Measurements from ENCODE around the gene SHISA2. TPM values are rescaled to one million over a fixed set of nuclear protein-coding genes. Genes with fewer than 3 reads are reported as not detected.

SHISA2 gene
- total and polyA plus RNA-seq, 2 of the 13 experiments (the other 11 are each of a cell fraction or from before 2014, with no cell fraction given) = not detected

- no peaks in the 10 kb centered on the region for H3K36me3 ChIP-seq (replicated peaks in 1 of 2; ENCODE audit: control insufficient read depth in 1 of 2, insufficient read depth in 2 of 2, low read length in 2 of 2)
- ChIA-PET CTCF (ENCODE audit: low intra/inter-chr PET ratio, low total read pairs) (no interaction called here), POLR2A (no interaction called here)
- TF ChIP-seq ZBTB1 (CRISPR knock-in tag; IDR thresholded peaks at IDR 0.05; ENCODE audit: borderline replicate concordance) (no peak), SMAD1 (CRISPR knock-in tag; IDR thresholded peaks at IDR 0.05; ENCODE audit: borderline replicate concordance, low read depth) (no peak), ZNF569 (CRISPR knock-in tag; IDR thresholded peaks at IDR 0.05; ENCODE audit: borderline replicate concordance) (no peak), THYN1 (CRISPR knock-in tag; IDR thresholded peaks at IDR 0.05; ENCODE audit: borderline replicate concordance, low read depth) (no peak), RFX3 (CRISPR knock-in tag; IDR thresholded peaks at IDR 0.05) (no peak), PHF8 (CRISPR knock-in tag; IDR thresholded peaks at IDR 0.05) (no peak)
- BruUV-seq (replicated peaks) = no TSS peak
- DNase-seq (ENCODE audit: low spot score) = no peak
- H3K9ac ChIP-seq (ENCODE audit: insufficient read depth, low read depth, low read length) = no peak overlapping the region
- FAIRE-seq = no peak
- H3K4me1 ChIP-seq (ENCODE audit: insufficient read depth, low read length) = no peaks in the 10 kb centered on the region
- no peak for ATAC-seq
- H4K20me1 ChIP-seq (ENCODE audit: insufficient read depth, low read length) = no peaks in the 10 kb centered on the region
- peaks cover 0 to 19% of the 10 kb centered on the region in 2 experiments; a peak in 4 of 5 replicates for H3K27me3 ChIP-seq (ENCODE audit: control insufficient read depth in 1 of 2, insufficient read depth in 2 of 2, low read length in 2 of 2)
- H2AFZ ChIP-seq (ENCODE audit: low read length) = no peak overlapping the region
- H3K4me2 ChIP-seq (ENCODE audit: low read depth, low read length) = no peak overlapping the region
- no peak overlapping the region for H3K27ac ChIP-seq (ENCODE audit: extremely low read length, insufficient read depth, low read length)
- intact Hi-C loops (cut with micrococcal nuclease; ENCODE audit: unreplicated experiment) = no loop called here
- in situ Hi-C loops (cut with HindIII; ENCODE audit: extremely low pct_ligation_motif_present, low pct_unique_long_range_greater_than_20kb) = no loop called here
- no peaks in the 10 kb centered on the region for H3K9me3 ChIP-seq (ENCODE audit: low read length)
- H3K79me2 ChIP-seq (ENCODE audit: insufficient read depth, low read length) = no peaks in the 10 kb centered on the region
- 15% methylated on average over 2 of the region's 2 CpGs for WGBS (ENCODE audit: low lambda C conversion rate)
- H3K4me3 ChIP-seq (replicated peaks in 1 of 3; ENCODE audit: insufficient read depth in 1 of 3, low read depth in 2 of 3, low read length in 3 of 3) = no peak overlapping the region
Measured at GRCh38 chr13:26021516-26021915, 30.3 kb downstream of the SHISA2 start.

GRCh38 chr13:26020891-26021290 is 30.9 kb downstream of the SHISA2 start:
- intact Hi-C loops (cut with micrococcal nuclease; ENCODE audit: unreplicated experiment) = no loop called here
- TF ChIP-seq TEF (CRISPR knock-in tag; IDR thresholded peaks at IDR 0.05) (no peak), NFE2L1 (CRISPR knock-in tag; IDR thresholded peaks at IDR 0.05; ENCODE audit: borderline replicate concordance) (no peak), TOPORS (CRISPR knock-in tag; IDR thresholded peaks at IDR 0.05) (no peak), HOXA9 (CRISPR knock-in tag; IDR thresholded peaks at IDR 0.05; ENCODE audit: borderline replicate concordance) (no peak), ZBTB33 (CRISPR knock-in tag; IDR thresholded peaks at IDR 0.05) (no peak), ZFX (CRISPR knock-in tag; IDR thresholded peaks at IDR 0.05; ENCODE audit: low read depth) (no peak), ZZZ3 (CRISPR knock-in tag; IDR thresholded peaks at IDR 0.05; ENCODE audit: borderline replicate concordance) (no peak), RBM22 (optimal IDR thresholded peaks at IDR 0.05; ENCODE audit: low read length) (no peak), ZNF660 (CRISPR knock-in tag; IDR thresholded peaks at IDR 0.05; ENCODE audit: borderline replicate concordance, low read depth) (no peak), ZNF766 (CRISPR knock-in tag; IDR thresholded peaks at IDR 0.05; ENCODE audit: borderline replicate concordance) (no peak), ZNF224 (CRISPR knock-in tag; IDR thresholded peaks at IDR 0.05) (no peak), TCF7 (IDR thresholded peaks at IDR 0.05; ENCODE audit: low read depth) (no peak), ZNF501 (CRISPR knock-in tag; IDR thresholded peaks at IDR 0.05) (no peak)

More at GRCh38 chr13:26020891-26021290, 30.9 kb downstream of the SHISA2 start:
- no peak overlapping the region for H3K9ac ChIP-seq (ENCODE audit: insufficient read depth, low read depth, low read length)
- H3K4me2 ChIP-seq (ENCODE audit: low read depth, low read length) = no peak overlapping the region
- ChIA-PET POLR2A (no interaction called here), CTCF (ENCODE audit: low intra/inter-chr PET ratio, low total read pairs) (no interaction called here)
- BruUV-seq (replicated peaks) = no TSS peak
- DNase-seq (ENCODE audit: low spot score) = no peak
- 25% methylated on average over 7 of the region's 7 CpGs for WGBS (ENCODE audit: low lambda C conversion rate)
- in situ Hi-C loops (cut with HindIII; ENCODE audit: extremely low pct_ligation_motif_present, low pct_unique_long_range_greater_than_20kb) = no loop called here
- no peak for ATAC-seq
- no peak overlapping the region for H3K27ac ChIP-seq (ENCODE audit: extremely low read length, insufficient read depth, low read length)
- FAIRE-seq = no peak
- no peaks in the 10 kb centered on the region for H4K20me1 ChIP-seq (ENCODE audit: insufficient read depth, low read length)
- H3K79me2 ChIP-seq (ENCODE audit: insufficient read depth, low read length) = no peaks in the 10 kb centered on the region
- no peaks in the 10 kb centered on the region for H3K36me3 ChIP-seq (replicated peaks in 1 of 2; ENCODE audit: control insufficient read depth in 1 of 2, insufficient read depth in 2 of 2, low read length in 2 of 2)
- no peaks in the 10 kb centered on the region for H3K9me3 ChIP-seq (ENCODE audit: low read length)
- peaks cover 0 to 18% of the 10 kb centered on the region in 2 experiments; a peak in 4 of 5 replicates for H3K27me3 ChIP-seq (ENCODE audit: control insufficient read depth in 1 of 2, insufficient read depth in 2 of 2, low read length in 2 of 2)
- H3K4me1 ChIP-seq (ENCODE audit: insufficient read depth, low read length) = no peaks in the 10 kb centered on the region
- H2AFZ ChIP-seq (ENCODE audit: low read length) = no peak overlapping the region
- H3K4me3 ChIP-seq (replicated peaks in 1 of 3; ENCODE audit: insufficient read depth in 1 of 3, low read depth in 2 of 3, low read length in 3 of 3) = no peak overlapping the region

Data from HepG2 (cell line).